ENCODE measurements around the gene NOP53.

DNA sequence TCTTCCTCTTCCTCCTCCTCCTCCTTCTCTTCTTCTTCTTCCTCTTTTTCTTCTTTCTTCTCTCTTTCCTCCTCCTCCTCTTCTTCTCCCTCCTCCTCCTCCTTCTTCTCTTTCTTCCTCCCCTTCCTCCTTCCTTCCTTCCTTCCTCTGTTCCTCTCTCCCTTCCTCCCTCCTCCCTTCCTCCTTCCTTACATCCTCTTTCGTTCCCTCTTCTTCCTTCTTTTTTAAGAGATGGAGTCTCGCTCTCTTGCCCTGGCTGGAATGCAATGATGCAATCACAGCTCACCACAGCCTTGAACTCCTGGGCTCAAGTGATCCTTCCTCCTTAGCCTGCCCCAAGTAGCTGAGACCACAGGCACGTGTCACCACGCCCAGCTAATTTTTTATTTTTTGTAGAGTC lies 18.9 kb upstream of the NOP53 start:
- TF ChIP-seq POLR2A (IDR thresholded peaks at IDR 0.05; ENCODE audit: low read depth, low read length), result no peak
- TF ChIP-seq POLR2AphosphoS5 (IDR thresholded peaks at IDR 0.05; ENCODE audit: low read depth, low read length), result no peak
- no peak for TF ChIP-seq PAX5 (IDR thresholded peaks at IDR 0.05; ENCODE audit: insufficient read depth, low read length, severe bottlenecking)

Measured in GM12891 (cell line).